GM23248 (cell line): ENCODE measurements around the gene CCDC24.

Experiments used
- EZH2 ChIP-seq: fragments of 200-600 bp; sonication (generic); IDR thresholded peaks from 2 replicates; pipeline ENCODE4 v1.6.1; 2018; ENCODE audit warnings: antibody characterized with exemption, mild to moderate bottlenecking; ENCODE audit not compliant: insufficient read depth, poor library complexity, severe bottlenecking
- EZH2phosphoT487 ChIP-seq: fragments of 200-600 bp; sonication (generic); IDR thresholded peaks from 2 replicates; pipeline ENCODE4 v1.6.1; 2018; ENCODE audit warnings: antibody characterized with exemption, moderate library complexity, mild to moderate bottlenecking, low read depth; ENCODE audit not compliant: insufficient read depth

GRCh38 chr1:43978264-43978550 lies 13.2 kb upstream of the CCDC24 start:
- no peak for TF ChIP-seq EZH2
- no peak for TF ChIP-seq EZH2phosphoT487
